SK-N-SH (cell line): ENCODE data around the gene PDE11A. TPM values are rescaled to one million over a fixed set of nuclear protein-coding genes. Genes with fewer than 3 reads are reported as not detected.

Experiments used
- CTCF ChIA-PET: fragments of 300-600, 350-600 bp; formaldehyde crosslinking; extraction: SDS; loops from one replicate; lab custom pipeline; 2021; lab: Yijun Ruan, JAX
- POLR2A ChIA-PET: fragments of 350-600 bp; sonication (Branson Sonifier 250); formaldehyde crosslinking; extraction: SDS; loops from one replicate; lab custom pipeline; 2020; ENCODE audit warnings: antibody characterized with exemption, inconsistent platforms; lab: Yijun Ruan, JAX
- DNase-seq: peaks from one replicate; pipeline ENCODE4 v3.0.0; 2012
- H2AFZ ChIP-seq: fragments of 200-600 bp; sonication (generic); 2 replicates; pipeline ENCODE4 v1.8.1; 2016; ENCODE audit warnings: antibody characterized with exemption, mild to moderate bottlenecking, low read depth
- H3F3A ChIP-seq: fragments of 200-600 bp; sonication (generic); replicated peaks from 2 replicates; pipeline ENCODE3; 2016; ENCODE audit warnings: antibody characterized with exemption, mild to moderate bottlenecking; ENCODE audit not compliant: insufficient read depth
- H3K27ac ChIP-seq, 2 experiments: fragments of 200-500 bp in 1 of 2; fragments of 200-600 bp in 1 of 2; sonication (Bioruptor generic) in 1 of 2; sonication (generic), shearing (Covaris generic) in 1 of 2; 2 replicates each; pipeline versions ENCODE4 v1.5.1 to v1.6.1; 2014 to 2016; ENCODE audit warnings: low read depth in 2 of 2, inconsistent platforms in 1 of 2, low read length in 1 of 2, mild to moderate bottlenecking in 1 of 2, mixed read lengths in 1 of 2
- H3K27me3 ChIP-seq: fragments of 200-600 bp; sonication (generic), shearing (Covaris generic); 2 replicates; pipeline ENCODE4 v1.6.1; 2016; ENCODE audit warnings: mixed run types; ENCODE audit not compliant: insufficient read depth
- H3K36me3 ChIP-seq, 2 experiments: fragments of 200-500 bp in 1 of 2; fragments of 200-600 bp in 1 of 2; sonication (Bioruptor generic) in 1 of 2; sonication (generic) in 1 of 2; replicated peaks in 1 of 2; 2 replicates each; pipeline versions ENCODE3 to v1.5.1; 2014 to 2016; ENCODE audit warnings: low read length in 1 of 2, mild to moderate bottlenecking in 1 of 2; ENCODE audit not compliant: insufficient read depth in 2 of 2, control insufficient read depth in 1 of 2
- H3K4me1 ChIP-seq, 2 experiments: fragments of 200-500 bp in 1 of 2; fragments of 200-600 bp in 1 of 2; sonication (Bioruptor generic) in 1 of 2; sonication (generic), shearing (Covaris generic) in 1 of 2; 2 replicates each; pipeline versions ENCODE4 v1.5.1 to v1.6.1; 2014 to 2016; ENCODE audit warnings: low read depth in 1 of 2, low read length in 1 of 2, mixed run types in 1 of 2; ENCODE audit not compliant: insufficient read depth in 2 of 2, control insufficient read depth in 1 of 2
- H3K4me2 ChIP-seq: fragments of 200-600 bp; sonication (generic), shearing (Covaris generic); 2 replicates; pipeline ENCODE4 v1.6.1; 2017; ENCODE audit warnings: mixed run types
- H3K4me3 ChIP-seq, 2 experiments: fragments of 200-500 bp in 1 of 2; fragments of 200-600 bp in 1 of 2; sonication (Bioruptor generic) in 1 of 2; sonication (generic), shearing (Covaris generic) in 1 of 2; 2 replicates each; pipeline versions ENCODE4 v1.5.1 to v1.8.1; 2014 to 2016; ENCODE audit warnings: low read depth in 2 of 2, inconsistent platforms in 1 of 2, low read length in 1 of 2, mild to moderate bottlenecking in 1 of 2, mixed read lengths in 1 of 2, moderate library complexity in 1 of 2
- H3K79me2 ChIP-seq: fragments of 200-600 bp; sonication (generic); 2 replicates; pipeline ENCODE4 v1.8.1; 2017; ENCODE audit warnings: mild to moderate bottlenecking; ENCODE audit not compliant: insufficient read depth
- H3K9ac ChIP-seq: fragments of 200-600 bp; sonication (generic); 2 replicates; pipeline ENCODE4 v1.6.1; 2017; ENCODE audit warnings: mixed run types
- H3K9me2 ChIP-seq: fragments of 200-600 bp; sonication (generic); 2 replicates; pipeline ENCODE4 v1.6.1; 2017; ENCODE audit warnings: mixed run types
- H3K9me3 ChIP-seq: fragments of 200-600 bp; sonication (generic); 2 replicates; pipeline ENCODE4 v1.6.1; 2017; ENCODE audit warnings: mixed run types, mild to moderate bottlenecking, moderate library complexity
- H4K20me1 ChIP-seq: fragments of 200-600 bp; sonication (generic); 2 replicates; pipeline ENCODE4 v1.6.1; 2017; ENCODE audit warnings: mild to moderate bottlenecking, mixed run types; ENCODE audit not compliant: insufficient read depth
- ELF1 ChIP-seq: IDR thresholded peaks from 2 replicates; pipeline ENCODE4 v1.4.0; 2012
- FOXM1 ChIP-seq: IDR thresholded peaks from 2 replicates; pipeline ENCODE4 v1.4.0; 2012; ENCODE audit warnings: low read depth, mild to moderate bottlenecking
- GABPA ChIP-seq: IDR thresholded peaks from 2 replicates; pipeline ENCODE4 v1.4.0; 2012; ENCODE audit warnings: low read depth, mild to moderate bottlenecking
- GATA2 ChIP-seq: sonication (generic); formaldehyde crosslinking; IDR thresholded peaks from 2 replicates; pipeline ENCODE4 v1.5.0; 2020; ENCODE audit warnings: mild to moderate bottlenecking, missing genetic modification reagents
- POLR2AphosphoS5 ChIP-seq: IDR thresholded peaks from 2 replicates; pipeline ENCODE4 v1.6.1; 2012; ENCODE audit warnings: low read depth, low read length
- SIN3A ChIP-seq: IDR thresholded peaks from 2 replicates; pipeline ENCODE4 v1.6.1; 2012; ENCODE audit warnings: low read depth, mild to moderate bottlenecking, low read length, moderate library complexity, borderline replicate concordance
- SMC3 ChIP-seq: IDR thresholded peaks from 2 replicates; pipeline ENCODE4 v1.6.1; 2012; ENCODE audit warnings: low read depth, low read length, improper control_type of control experiment
- TAF1 ChIP-seq: IDR thresholded peaks from 2 replicates; pipeline ENCODE4 v1.6.1; 2012; ENCODE audit warnings: low read depth, mild to moderate bottlenecking, low read length, moderate library complexity, borderline replicate concordance
- TEAD4 ChIP-seq: IDR thresholded peaks from 2 replicates; pipeline ENCODE4 v1.4.0; 2012; ENCODE audit warnings: mild to moderate bottlenecking, borderline replicate concordance; ENCODE audit not compliant: insufficient read depth
- YY1 ChIP-seq: IDR thresholded peaks from 2 replicates; pipeline ENCODE4 v1.4.0; 2012; ENCODE audit warnings: low read depth, mild to moderate bottlenecking
- WGBS: methylation state at CpG from one replicate; pipeline ENCODE4 v1.1.6; 2017; ENCODE audit warnings: low lambda C conversion rate; 5-methylcytosine and 5-hydroxymethylcytosine counted together
- polyA plus RNA-seq, 3 experiments: library from polyadenylated mRNA; depleted of rRNA; stranded (reverse); fragments of >200 nt; gene quantifications; 2 replicates each; pipeline ENCODE4 v1.2.3, GENCODE V29; 2012
- TF ChIP-seq, protein P1 (sequence below): fragments of 150-350 bp; IDR thresholded peaks from 2 replicates; pipeline ENCODE4 v1.6.1; 2016; ENCODE audit warnings: mild to moderate bottlenecking, low read depth, low read length
- TF ChIP-seq, protein P2 (sequence below): fragments of 150-350 bp; IDR thresholded peaks from 2 replicates; pipeline ENCODE4 v1.6.1; 2017; ENCODE audit warnings: antibody characterized with exemption, low read length, low read depth, borderline replicate concordance
- TF ChIP-seq, protein P3 (sequence below): fragments of 200-600 bp; sonication (generic); IDR thresholded peaks from 2 replicates; pipeline ENCODE4 v1.6.1; 2017; ENCODE audit warnings: antibody characterized with exemption, mild to moderate bottlenecking, moderate library complexity

Gene PDE11A
- polyA plus RNA-seq, 1 of the 3 experiments (the other 2 are of a cell fraction), result 0.10 TPM

DNA sequence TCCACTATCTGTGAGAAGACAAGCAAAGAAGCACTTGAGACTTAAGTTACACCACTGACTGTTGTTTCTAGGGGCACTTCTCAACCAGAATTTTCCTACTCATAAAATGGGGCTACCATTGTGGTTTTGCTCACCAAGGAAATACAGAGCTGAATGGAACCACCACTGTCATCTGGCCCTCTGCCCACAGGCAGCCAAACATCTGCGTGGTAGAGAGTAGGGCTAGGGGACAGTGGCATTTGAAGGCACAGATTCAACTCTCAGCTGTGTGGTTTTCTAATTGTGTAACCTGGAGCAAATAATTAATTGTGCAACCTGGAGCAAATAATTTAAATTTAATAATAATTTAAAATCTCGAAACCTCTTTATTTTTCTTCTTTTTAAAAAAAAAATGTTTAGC lies 79.6 kb downstream of the PDE11A start:
- no peak overlapping the region for H2AFZ ChIP-seq

More for the DNA sequence above, 79.6 kb downstream of the PDE11A start:
- CTCF ChIA-PET, result interaction anchor here (0.6 to 1.9 kb wide), 5 partner anchors 9 to 404 kb away, joined by 3 to 10 read pairs (median 4); partner anchors contain the start of gene RBM45
- no peak overlapping the region for H3K4me3 ChIP-seq
- H3K4me1 ChIP-seq, result peaks cover 0 to 13% of the 10 kb centered on the region in 2 experiments; a peak in 2 of 4 replicates
- TF ChIP-seq FOXM1, result no peak
- TF ChIP-seq, protein P1, sequence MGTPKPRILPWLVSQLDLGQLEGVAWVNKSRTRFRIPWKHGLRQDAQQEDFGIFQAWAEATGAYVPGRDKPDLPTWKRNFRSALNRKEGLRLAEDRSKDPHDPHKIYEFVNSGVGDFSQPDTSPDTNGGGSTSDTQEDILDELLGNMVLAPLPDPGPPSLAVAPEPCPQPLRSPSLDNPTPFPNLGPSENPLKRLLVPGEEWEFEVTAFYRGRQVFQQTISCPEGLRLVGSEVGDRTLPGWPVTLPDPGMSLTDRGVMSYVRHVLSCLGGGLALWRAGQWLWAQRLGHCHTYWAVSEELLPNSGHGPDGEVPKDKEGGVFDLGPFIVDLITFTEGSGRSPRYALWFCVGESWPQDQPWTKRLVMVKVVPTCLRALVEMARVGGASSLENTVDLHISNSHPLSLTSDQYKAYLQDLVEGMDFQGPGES, result no peak
- TF ChIP-seq SMC3, result no peak
- TF ChIP-seq, protein P2, sequence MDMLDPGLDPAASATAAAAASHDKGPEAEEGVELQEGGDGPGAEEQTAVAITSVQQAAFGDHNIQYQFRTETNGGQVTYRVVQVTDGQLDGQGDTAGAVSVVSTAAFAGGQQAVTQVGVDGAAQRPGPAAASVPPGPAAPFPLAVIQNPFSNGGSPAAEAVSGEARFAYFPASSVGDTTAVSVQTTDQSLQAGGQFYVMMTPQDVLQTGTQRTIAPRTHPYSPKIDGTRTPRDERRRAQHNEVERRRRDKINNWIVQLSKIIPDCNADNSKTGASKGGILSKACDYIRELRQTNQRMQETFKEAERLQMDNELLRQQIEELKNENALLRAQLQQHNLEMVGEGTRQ, result no peak
- no peak for TF ChIP-seq TAF1
- no peak for TF ChIP-seq ELF1
- no peak for TF ChIP-seq YY1
- no peak for TF ChIP-seq TEAD4
- TF ChIP-seq GABPA, result no peak
- TF ChIP-seq GATA2 (CRISPR knock-in tag), result no peak
- no peak for TF ChIP-seq SIN3A
- TF ChIP-seq, protein P3, sequence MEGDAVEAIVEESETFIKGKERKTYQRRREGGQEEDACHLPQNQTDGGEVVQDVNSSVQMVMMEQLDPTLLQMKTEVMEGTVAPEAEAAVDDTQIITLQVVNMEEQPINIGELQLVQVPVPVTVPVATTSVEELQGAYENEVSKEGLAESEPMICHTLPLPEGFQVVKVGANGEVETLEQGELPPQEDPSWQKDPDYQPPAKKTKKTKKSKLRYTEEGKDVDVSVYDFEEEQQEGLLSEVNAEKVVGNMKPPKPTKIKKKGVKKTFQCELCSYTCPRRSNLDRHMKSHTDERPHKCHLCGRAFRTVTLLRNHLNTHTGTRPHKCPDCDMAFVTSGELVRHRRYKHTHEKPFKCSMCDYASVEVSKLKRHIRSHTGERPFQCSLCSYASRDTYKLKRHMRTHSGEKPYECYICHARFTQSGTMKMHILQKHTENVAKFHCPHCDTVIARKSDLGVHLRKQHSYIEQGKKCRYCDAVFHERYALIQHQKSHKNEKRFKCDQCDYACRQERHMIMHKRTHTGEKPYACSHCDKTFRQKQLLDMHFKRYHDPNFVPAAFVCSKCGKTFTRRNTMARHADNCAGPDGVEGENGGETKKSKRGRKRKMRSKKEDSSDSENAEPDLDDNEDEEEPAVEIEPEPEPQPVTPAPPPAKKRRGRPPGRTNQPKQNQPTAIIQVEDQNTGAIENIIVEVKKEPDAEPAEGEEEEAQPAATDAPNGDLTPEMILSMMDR, result no peak
- no peak for TF ChIP-seq POLR2AphosphoS5
- H3K36me3 ChIP-seq, result no peaks in the 10 kb centered on the region
- no peak overlapping the region for H3K9ac ChIP-seq
- no peaks in the 10 kb centered on the region for H4K20me1 ChIP-seq
- POLR2A ChIA-PET, result no interaction called here
- H3K4me2 ChIP-seq, result no peak overlapping the region
- peaks cover 28% of the 10 kb centered on the region for H3F3A ChIP-seq
- H3K9me3 ChIP-seq, result no peaks in the 10 kb centered on the region
- DNase-seq, result no peak
- H3K27ac ChIP-seq, result no peak overlapping the region
- no peaks in the 10 kb centered on the region for H3K27me3 ChIP-seq
- 68% methylated on average over 2 of the region's 2 CpGs for WGBS
- H3K79me2 ChIP-seq, result no peaks in the 10 kb centered on the region
- no peaks in the 10 kb centered on the region for H3K9me2 ChIP-seq
